HG03558 (cell line): ENCODE results near the gene LRIG3.
"Not testable (repeated sequence)": the region's sequence is repeated elsewhere in the genome, so short reads cannot be mapped to it uniquely, and the experiment has no call there.

Experiments used
- ATAC-seq: cut with Tn5 transposase; IDR thresholded peaks from one replicate; pipeline ENCODE4 v1.9.1; 2021; ENCODE audit warnings: moderate number of reproducible peaks; ENCODE audit not compliant: unreplicated experiment; ENCODE audit errors: extremely low read depth

The LRIG3 gene

DNA sequence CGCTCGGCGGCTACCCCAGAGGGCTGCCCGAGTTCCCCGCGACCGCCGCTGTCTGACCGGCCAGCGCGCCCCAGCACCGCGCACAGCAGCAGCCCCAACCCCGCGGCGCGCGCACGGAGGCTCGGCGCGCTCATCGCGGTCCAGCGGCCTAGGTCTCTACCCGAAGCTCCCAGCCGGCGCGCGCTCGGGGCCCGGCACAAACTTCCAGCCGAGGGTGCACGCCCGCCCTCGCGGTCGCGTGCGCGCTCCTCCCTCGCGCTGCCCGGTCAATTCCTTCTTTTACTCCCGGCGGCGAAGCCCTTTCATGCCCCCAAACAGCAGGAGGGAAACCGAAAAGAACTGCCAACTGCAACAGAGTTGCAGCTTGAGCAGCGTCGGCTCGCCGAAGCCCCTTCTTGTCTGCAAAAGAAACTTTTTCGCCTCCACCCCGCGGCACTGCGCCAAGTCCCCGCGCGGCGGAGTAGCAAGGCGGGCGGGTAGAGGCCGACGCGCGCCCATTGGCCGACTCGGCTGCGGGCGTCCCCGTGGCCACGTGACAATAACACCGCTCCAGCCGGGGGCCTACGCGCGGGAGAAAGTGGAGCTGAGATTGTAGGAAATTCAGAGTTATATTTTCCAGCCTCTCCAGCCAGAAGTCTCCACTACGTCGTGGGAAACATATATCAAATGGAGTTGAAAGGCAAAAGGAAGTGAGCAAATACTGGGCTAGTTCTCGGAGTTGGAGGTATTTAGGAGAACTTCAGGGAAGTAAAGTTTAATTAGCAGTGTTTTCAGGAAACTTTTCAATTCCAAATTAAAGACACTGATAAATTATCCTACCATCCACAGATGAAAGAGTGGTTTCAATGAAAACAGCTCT, at the start of gene LRIG3:
Gene LRIG3, minus strand, starts transcription at position 403 of the 859 bp plus-strand sequence. Its CDS starts 269 bp downstream, at position 134.
- ATAC-seq: no peak

GRCh38 chr12:58969237-58969636, 48.9 kb upstream of the LRIG3 start:
- ATAC-seq: no peak

DNA sequence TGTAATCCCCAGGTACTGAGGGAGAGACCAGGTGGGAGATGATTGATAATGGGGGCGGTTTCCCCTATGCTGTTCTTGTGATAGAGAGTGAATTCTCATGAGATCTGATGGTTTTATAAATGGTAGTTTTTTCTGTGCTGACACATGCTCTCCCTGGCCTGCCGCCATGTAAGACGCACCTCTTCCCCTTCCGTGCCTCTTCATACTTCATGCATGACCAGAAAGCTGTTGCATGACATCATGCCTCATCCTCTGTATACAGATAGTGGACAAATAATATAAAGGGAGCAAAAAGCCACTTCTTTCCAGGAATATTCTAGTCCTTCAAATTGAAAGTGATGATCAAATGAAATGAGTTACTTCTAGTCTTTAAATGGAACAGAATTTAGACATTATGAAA, 47.3 kb upstream of the LRIG3 start:
- ATAC-seq: no peak

GRCh38 chr12:58966939-58967338, 46.6 kb upstream of the LRIG3 start:
- no peak for ATAC-seq

- no peak for ATAC-seq
Measured at GRCh38 chr12:58965568-58965967, 45.3 kb upstream of the LRIG3 start.

DNA sequence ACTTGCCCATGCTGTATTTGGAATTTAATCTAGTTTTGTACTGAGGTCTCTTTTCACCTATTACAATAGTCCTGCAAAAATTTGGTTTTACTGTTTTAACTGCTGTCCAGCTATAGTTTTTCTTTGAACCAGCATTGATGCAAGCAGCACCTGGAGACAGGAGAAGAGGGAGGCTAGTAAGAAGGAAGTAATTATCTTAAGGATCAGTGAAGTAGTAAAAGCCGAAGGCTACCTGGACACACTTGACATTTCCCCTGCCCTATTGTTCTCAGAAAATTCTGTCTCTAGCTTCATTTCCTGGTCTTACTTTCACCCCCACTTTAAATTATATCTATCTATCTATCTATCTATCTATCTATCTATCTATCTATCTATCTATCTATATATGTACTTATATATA, 43.5 kb upstream of the LRIG3 start:
- ATAC-seq: no peak

DNA sequence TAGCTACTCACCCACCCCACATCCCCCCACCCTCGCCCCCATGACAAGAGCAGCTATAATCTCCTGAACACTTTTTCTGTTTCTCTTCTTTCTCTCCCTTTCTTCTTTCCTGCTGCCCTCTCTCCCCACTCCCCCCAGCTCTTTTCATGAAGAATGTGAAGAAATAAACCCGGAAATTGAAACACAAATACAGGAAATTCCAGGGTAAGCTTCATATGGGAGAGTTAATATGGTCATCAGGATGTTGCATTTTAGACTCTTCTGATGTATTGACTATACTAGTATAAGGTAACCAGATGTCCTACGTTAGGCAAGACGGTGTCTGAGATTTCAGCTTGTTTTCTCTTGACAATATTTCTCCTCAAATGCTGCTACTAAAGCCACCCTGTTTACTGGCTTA, 41.6 kb upstream of the LRIG3 start:
- no peak for ATAC-seq

- ATAC-seq: no peak
Measured at GRCh38 chr12:58961166-58961565, 40.9 kb upstream of the LRIG3 start.

DNA sequence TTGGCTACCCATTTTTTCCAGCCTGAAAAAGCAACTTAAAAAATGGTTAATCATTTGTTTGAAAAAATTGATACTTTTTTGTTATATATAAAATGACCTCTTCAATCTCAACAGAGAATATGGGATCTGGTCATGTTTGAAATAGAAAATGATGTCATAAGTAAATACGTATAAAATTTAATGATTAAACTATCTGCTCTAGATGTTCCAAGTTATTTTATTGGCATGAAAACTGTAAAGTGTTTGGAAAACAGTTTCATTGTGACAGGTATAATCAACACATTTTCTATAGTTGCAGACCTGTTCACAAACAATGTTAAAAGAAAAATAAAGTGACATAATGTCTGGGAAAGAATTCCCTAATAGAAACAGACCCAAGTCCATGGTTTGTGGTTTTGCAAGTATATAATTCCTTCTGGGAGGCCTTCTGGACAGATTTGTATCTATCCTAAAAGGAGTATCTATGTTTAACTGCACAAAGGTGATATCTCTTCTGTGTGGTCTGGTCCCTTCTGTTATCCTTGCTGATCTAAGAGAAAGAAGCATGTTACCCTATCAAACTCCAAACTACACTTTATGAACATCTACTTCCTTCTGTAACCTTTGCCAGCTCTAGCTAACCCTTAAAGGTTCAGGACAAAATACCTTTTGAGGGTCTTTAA, 39.5 kb upstream of the LRIG3 start:
- ATAC-seq: no peak

GRCh38 chr12:58957298-58957697, 37.0 kb upstream of the LRIG3 start:
- ATAC-seq: no peak

DNA sequence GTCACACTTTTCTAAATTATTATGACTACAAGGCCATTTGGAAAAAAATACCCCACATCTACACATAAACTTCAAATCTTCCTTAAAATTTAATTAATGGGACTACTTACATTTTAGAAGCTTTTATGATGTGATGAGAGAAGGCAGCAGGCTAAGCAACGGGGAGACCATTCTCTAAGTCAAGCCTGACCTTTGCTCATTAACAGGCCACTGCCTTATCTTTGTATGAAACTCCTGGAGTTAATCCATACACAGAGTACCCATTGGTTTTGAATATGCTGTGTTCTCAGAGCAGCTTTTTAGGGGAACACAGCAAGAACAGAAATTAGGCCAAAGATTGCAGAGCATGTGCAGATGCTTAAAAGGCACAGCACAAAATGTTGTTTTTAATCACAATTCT, 35.5 kb upstream of the LRIG3 start:
- no peak for ATAC-seq

DNA sequence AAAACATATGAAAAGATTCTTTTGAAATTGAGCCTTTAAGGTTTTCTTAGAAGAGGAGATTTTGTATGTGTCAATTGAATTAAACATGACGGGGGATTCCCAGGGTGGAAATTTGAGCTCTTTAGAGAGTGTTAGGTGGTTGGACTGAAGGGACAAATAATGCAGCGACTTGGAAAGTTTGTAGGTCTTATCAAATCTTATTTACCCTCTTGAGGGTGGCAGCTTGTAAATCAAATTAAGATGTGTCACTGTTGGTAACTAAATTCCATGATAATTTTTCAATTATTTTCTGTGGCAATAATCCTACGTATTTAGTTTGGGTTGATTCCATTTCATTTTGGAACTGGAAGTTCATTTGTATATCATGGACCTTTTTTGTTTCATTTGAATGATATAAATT, 33.7 kb upstream of the LRIG3 start:
- no peak for ATAC-seq

- ATAC-seq: no peak
Measured at GRCh38 chr12:58950739-58951100, 30.4 kb upstream of the LRIG3 start.

DNA sequence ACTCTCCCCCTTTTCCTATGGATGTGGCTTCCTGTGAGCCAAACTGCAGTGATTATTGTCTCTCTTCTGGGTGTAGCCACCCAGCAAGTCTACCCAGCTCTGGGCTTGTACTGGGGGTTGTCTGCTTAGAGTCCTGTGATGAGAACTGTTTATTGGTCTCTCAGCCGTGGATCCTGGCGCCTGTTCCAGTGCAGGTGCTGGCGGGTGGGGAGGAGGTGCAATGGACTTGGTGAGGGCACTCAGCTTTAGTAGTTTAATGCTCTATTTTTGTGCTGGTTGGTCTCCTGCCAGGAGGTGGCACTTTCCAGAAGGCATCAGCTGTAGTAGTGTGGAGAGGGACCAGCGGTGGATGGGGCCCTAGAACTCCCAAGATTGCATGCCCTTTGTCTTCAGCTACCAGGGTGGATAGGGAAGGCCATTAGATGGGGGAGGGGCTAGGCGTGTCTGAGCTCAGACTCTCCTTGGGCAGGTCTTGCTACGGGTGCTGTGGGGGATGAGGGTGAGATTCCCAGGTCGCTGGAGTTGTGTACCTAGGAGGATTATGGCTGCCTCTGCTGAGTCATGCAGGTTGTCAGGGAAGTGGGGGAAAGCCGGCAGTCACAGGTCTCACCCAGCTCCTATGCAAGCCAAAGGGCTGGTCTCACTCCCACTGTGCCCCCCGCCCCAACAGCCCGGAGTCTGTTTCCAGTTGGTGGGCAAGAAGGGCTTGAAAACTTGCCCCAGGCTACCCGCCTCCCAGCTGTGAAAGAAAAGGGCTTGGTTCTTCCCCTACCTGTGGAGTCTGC, 29.8 kb upstream of the LRIG3 start:
- ATAC-seq: not testable (repeated sequence)

- ATAC-seq: no peak
Measured at GRCh38 chr12:58943079-58943478, 22.8 kb upstream of the LRIG3 start.

DNA sequence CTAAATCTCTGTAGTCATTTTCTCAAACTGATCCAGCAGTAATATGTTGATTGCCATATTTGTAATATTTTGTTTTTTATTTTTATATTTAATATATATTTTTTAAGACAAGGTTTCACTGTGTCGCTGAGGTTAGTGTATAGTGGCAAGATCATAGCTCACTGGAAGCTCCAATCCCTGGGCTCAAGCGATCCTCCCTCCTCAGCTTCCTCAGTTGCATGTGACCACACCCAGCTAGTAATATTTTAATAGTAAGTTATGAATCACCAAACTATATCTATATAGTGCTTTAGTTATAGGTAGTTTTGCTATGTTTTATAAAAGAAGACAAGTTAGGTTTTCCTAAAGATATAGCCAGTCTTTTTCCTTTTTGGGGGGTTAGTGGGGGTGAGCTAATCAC, 22.0 kb upstream of the LRIG3 start:
- ATAC-seq: no peak

- no peak for ATAC-seq
Measured at GRCh38 chr12:58939399-58940100, 19.2 kb upstream of the LRIG3 start.

DNA sequence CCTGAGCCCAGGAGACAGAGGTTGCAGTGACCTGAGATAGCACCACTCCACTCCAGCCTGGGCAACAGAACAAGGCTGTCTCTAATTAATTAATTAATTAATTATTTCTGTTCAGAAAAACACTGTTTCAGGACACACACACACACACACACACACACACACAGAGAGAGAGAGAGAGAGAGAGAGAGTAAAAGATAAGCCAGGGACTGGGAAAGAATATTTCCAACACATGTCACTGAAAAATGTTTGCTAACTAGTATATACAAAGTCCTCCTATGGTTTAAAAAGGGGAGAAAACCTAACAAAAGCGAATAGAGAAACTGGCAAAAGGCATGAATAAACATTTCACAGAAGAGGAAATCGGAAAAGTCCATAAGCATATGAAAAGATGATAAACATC, 18.1 kb upstream of the LRIG3 start:
- ATAC-seq: no peak

DNA sequence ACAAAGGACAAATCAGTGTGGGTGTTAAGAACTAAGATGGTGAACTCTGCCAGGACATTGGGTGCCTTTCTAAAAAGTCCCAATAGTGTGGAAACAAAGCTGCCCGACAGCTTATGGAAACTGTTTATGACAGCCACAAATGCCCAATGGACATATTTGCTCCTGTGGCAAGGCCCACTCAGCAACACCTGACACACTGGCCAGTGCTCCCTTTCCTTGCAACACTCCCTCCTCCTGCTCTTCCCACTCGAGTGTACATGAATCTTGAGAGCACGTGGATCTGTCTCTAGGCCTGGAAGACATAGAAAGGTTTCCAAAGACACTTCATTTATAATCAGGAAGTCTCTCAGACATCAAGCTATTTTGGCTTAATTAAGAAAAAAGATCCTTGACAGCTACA, 14.2 kb upstream of the LRIG3 start:
- no peak for ATAC-seq
